GM21825 (cell line): ENCODE measurements around the gene CYTH4.
"Not testable (repeated sequence)": the region's sequence is repeated elsewhere in the genome, so short reads cannot be mapped to it uniquely, and the experiment has no call there.

ENCODE experiments used
- ATAC-seq: cut with Tn5 transposase; IDR thresholded peaks from one replicate; pipeline ENCODE4 v1.9.1; 2021; ENCODE audit warnings: mild to moderate bottlenecking, moderate library complexity; ENCODE audit not compliant: unreplicated experiment

The CYTH4 gene

GRCh38 chr22:37326726-37327125, 44.4 kb downstream of the CYTH4 start:
- no peak for ATAC-seq

GRCh38 chr22:37328017-37328416, 45.7 kb downstream of the CYTH4 start:
- no peak for ATAC-seq

- ATAC-seq: not testable (repeated sequence)
Observed at GRCh38 chr22:37328538-37329237, 46.4 kb downstream of the CYTH4 start.

GRCh38 chr22:37329238-37330140, 47.2 kb downstream of the CYTH4 start:
- ATAC-seq: no peak

GRCh38 chr22:37330200-37331033, 48.1 kb downstream of the CYTH4 start:
- ATAC-seq: no peak

GRCh38 chr22:37331034-37331428, 48.7 kb downstream of the CYTH4 start:
- ATAC-seq: no peak

GRCh38 chr22:37331856-37332536, 49.7 kb downstream of the CYTH4 start:
- ATAC-seq: no peak

GRCh38 chr22:37333724-37334460, 51.6 kb downstream of the CYTH4 start:
- ATAC-seq: no peak

- ATAC-seq: no peak
Observed at GRCh38 chr22:37334461-37334858, 52.2 kb downstream of the CYTH4 start.

GRCh38 chr22:37334859-37335805, 52.8 kb downstream of the CYTH4 start:
- no peak for ATAC-seq

GRCh38 chr22:37335806-37336199, 53.5 kb downstream of the CYTH4 start:
- no peak for ATAC-seq

- no peak for ATAC-seq
Observed at GRCh38 chr22:37336579-37336978, 54.3 kb downstream of the CYTH4 start.

- no peak for ATAC-seq
Observed at GRCh38 chr22:37337204-37337943, 55.1 kb downstream of the CYTH4 start.

GRCh38 chr22:37338539-37339246, 56.4 kb downstream of the CYTH4 start:
- no peak for ATAC-seq

GRCh38 chr22:37340331-37341262, 58.3 kb downstream of the CYTH4 start:
- ATAC-seq: no peak

GRCh38 chr22:37342065-37342464, 59.8 kb downstream of the CYTH4 start:
- ATAC-seq: no peak
